Stimulated activated CD4-positive, alpha-beta T cell treated with anti-CD3 and anti-CD28 coated beads, Interleukin-4, amount 100 ng/mL, for 1 hour (primary cell): ENCODE data around the gene CHSY1.
"Not testable (repeated sequence)": the region's sequence is repeated elsewhere in the genome, so short reads cannot be mapped to it uniquely, and the experiment has no call there.

ENCODE experiments used
- DNase-seq: peaks from one replicate; pipeline ENCODE4 v3.0.0-alpha.2; 2020

The CHSY1 gene

DNA sequence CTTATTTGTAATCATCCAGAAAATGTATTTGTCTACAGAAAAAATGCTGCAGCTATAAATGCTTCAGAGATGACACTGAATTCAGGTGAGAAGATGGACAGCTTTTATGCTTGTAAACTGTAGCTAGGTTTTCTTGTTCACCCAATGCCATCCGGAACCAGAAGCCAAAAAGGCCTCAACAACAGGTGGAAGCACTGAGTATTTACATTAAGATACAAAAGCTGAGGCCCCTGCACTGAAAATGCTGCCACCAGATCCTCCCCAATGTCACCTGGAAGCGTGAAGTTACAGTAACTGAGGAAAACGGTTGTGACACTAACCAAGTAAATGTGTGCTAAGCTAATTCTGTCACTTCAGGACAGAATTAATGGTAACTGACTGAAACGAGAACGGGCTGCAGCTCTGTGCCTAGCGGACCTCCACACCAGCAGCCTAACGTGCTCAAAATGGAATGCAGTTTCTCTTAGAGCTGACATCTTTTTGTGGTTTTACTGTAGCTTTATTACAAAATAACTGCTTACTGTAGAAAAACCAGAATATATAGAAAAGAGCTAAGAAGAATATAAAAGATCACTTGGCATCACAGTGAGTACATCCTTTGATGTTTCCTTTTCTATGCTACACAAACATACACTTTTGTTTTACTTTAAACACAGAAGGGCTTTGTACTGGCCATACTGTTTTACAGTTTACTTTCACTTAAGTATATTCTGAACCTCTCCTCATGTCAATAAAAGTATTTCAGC lies 7.6 kb downstream of the CHSY1 start:
- DNase-seq: no peak

DNA sequence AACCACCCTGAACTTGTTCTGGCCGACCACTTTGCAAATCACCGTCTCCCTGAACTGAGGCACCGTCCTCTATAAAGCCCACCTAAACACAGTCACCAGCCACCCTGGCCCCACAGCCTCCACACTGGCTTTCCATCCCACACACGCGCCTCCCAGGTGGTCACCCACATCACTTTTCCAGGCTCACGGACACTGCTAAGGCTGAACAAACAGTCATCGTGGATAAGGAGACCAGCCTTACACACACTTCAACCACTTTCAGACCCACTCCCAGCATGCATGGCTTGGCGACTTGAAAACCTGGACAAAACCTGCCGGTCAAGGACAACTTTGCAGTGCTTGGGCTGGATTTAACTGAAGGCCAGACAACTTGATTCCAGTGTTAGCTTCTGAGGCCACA lies 8.4 kb downstream of the CHSY1 start:
- DNase-seq: no peak

DNA sequence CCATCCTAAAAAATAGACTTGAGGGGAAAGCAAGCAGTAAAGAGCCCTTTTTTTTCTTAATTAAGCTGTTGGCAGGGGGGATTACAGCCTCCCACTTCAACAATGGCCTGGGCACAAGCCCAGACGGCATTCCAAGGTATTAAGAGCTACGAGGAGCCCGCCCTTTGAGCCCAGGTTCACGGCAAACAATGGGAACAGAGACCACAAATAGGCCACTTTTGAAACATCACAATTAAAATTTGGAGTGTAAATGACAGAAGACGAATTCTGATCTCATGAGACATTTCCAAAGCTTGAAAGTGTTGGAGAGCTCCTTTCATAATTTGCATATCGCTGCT lies 8.9 kb downstream of the CHSY1 start:
- no peak for DNase-seq

DNA sequence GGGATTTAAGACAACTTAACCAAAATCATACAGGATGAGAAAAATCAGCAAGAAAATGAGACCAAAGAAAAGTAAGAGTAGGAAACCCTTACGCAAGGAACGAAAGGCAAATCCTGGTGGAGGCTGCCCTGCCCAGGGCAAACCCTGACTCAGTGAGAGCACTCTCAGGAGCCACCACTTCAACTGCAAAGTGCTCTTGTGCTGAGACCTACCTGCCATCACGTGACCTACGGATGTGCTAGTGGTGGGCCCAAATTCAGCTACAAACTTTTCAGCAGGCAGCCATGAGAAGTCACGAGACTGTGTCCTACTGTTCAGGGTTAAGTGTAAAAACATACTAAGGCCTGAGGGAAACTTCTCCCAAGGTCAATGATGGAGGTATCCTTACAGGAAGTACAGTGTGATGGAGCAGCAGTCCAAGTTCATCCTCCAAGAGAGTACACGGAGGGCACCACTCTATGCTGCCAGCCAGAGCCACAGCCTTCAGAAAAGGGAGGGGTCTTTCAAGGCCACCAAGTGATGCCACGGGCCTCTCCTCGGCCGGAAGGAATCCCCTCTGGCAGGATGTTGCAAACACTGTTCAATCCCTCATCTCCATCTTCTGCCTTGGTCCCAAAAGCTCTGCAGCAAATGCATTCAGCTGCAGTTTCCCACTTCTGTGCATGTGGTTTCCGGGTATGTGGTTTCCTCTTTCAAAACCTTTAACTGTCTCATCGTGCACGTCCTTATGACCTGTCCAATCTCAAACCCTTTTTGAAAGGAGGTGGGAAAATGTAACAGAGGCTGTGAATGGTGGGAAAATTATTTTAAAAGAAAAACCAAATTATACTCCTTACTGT lies 9.5 kb downstream of the CHSY1 start:
- no peak for DNase-seq

DNA sequence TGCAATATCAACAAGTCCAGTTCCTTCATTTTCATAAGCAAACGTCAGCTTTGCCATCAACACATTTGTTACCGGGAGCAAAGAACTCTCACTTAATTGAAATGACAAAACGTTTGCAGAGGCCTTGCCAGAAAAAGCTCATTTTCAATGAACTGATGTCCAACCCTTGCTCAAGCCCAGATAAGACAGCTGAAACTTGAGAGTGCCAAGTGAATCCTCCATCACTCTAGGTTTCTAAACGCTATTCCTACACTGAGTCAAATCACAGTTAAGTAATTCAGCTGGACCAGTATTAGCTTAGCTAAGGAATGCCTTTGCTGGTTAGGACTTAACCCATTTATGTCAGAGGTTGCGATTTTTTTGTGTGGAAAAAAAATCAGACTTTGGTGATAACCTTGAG lies 11.5 kb downstream of the CHSY1 start:
- DNase-seq: no peak

DNA sequence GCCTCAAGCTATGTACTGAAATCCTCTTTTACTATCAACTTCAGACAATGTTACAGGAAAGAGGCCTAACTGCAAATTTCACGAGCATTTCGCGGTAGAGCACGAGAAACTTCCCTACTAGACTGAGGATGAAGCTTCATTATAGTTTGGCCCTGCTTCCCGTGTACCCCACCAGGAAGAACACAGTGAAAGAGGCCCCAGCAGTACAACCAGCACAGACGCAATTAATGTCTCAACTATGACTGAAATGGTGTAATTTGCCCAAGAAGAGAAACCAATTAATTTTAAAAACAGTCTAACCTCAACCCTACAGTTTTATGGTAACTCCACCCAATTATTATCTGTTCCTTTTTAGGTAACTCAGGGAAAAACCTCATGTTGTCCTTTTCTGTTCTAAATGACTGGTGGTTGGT lies 12.1 kb downstream of the CHSY1 start:
- no peak for DNase-seq

DNA sequence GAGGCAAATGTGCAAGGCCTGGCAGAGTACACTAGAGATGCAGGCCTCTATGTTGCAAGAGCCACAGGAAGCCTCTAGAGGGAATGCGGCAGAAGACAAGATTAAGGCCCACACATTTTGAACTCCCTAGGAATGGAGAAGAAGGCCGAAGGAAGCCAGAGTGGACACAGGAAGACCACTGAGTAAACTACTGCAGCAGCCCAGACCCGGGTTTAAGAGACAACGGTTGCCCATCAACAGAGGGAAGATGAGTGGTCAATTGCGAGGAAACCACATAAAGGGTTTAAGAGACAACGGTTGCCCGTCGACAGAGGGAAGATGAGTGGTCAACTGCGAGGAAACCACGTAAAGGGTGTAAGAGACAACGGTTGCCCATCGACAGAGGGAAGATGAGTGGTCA lies 14.6 kb downstream of the CHSY1 start:
- DNase-seq: no peak

DNA sequence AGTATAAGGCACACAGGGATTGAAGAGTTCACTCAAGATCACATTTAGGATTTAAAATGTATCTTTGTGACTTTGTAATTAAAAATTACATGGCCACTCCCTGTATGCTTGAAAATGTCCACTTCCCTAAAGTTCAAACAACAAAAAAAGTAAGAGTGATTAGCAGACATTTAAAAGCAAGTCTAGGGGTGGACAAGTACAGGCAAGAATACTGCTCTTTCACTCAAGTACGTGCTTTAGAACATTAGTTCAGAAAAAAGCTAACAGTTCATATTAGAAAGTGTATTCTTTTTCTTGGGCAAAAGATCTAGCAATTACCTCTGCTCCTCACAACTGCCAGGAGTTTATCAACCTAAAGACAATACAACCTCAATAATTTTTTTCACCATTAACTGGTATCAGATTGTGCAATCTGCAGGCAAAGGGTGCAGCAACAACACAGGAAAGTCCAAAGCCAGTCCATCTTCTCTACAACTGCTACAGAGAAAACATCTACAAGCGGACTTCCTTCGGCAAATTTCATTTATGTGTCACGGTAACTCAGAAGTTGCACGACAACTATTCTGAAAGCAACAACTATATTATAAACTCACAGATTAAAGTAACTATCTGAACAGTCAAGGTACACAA lies 18.1 kb downstream of the CHSY1 start:
- DNase-seq: no peak

DNA sequence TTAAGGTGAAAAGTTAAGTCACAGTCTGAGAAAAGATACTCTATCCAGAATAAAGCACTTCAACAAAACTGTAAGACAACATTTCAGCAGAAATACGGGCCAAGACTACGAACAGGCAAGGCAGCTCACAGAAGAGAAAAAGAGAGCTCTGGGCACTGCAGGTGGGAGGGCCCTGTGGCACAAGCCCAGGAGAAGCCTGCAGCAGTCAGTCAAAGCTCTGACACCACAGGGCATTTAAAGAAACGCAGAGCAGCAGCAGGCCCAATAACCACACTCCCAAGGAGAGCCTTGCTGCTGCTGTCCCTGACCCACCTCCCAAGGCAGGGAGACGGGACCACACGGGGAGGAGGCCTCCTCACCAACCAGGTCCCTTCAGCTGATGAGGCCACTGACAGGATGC lies 19.2 kb downstream of the CHSY1 start:
- no peak for DNase-seq

DNA sequence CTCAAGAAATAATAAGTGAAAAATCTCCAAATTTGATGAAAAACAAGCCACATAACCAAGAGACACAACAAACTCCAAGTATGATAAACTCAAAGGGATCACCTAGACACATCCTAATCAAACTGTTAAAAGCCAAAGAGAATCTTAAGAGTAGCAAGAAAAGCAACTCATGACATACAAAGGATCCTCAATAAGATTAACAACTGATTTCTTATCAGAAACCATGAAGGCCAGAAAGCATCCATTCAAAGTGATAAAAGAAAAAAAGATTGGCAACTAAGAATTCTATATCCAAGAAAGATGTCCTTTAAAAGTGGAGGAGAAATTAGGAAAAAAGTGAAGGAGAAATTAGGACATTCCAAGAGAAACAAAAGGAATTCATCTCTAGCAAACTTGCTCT lies 23.5 kb downstream of the CHSY1 start:
- no peak for DNase-seq

DNA sequence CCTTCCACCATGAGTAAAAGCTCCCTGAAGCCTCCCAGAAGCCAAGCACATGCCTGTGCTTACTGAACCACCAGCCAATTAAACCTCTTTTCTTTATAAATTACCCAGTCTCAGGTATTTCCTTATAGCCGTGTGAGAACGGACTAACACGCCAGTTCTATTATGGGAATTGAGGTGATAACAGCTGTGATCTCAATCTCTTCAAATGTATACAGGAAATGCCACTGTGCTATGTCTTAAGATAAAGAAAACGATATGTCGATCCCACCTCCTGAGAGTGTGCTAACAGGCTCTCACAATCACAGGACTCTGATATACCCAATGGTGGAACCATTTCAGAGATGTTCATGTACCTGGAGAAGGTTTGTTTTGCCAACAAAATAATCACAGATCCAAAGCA lies 26.2 kb downstream of the CHSY1 start:
- DNase-seq: no peak

DNA sequence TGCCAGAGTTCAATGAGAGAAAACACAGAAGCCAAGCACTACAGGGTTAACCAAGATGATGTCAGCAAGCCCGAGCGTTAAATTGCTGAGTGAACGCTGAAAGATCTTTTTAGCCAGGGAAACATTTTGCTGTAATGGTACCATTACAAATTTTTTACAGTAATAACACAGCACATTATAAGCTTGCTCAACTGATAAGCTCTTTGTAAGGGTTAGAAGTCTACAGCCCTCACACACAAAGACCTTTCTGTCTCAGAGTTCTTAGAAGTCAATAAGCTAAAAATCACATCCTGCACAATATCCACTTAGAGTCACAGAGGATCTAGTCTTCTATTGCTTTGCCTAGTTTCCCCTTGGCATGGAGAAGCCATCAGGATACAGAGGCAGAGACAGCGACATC lies 29.9 kb downstream of the CHSY1 start:
- DNase-seq: no peak

DNA sequence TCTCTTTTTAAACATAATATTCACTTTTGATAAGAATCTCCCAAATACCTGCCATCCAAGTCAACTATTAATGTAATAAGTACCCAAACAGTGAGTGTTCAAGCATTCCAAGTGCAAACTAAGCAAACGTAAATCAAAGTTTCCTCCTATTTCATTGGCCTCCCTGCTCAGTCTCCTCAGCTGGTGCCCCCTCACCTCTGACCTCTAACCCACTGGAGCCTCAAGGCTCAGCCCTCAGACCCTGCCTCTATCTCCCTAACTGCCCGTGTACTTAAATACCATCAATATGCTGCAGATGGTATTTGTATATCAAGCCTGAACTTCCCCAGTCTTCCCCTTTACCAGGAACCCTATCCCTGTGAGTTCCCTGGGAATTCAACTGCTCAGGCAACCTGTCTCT lies 31.8 kb downstream of the CHSY1 start:
- no peak for DNase-seq

DNA sequence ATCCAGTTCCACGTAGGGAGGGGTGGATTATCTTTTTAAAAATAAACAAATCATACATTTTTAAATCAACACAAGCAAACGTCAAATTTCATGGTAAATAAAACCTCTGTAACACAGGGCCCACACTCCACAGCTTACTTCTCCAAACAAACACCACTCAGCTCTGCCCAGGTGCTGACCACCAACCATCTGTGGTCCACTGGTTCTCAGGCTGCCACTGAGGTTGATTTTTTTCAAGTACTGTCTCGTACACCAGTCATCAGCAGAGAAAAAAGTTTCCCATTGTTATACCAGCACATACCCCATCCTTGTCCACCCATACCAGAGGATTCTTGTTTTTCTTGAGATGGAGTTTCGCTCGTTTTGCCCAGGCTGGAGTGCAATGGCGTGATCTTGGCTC lies 32.4 kb downstream of the CHSY1 start:
- no peak for DNase-seq

DNA sequence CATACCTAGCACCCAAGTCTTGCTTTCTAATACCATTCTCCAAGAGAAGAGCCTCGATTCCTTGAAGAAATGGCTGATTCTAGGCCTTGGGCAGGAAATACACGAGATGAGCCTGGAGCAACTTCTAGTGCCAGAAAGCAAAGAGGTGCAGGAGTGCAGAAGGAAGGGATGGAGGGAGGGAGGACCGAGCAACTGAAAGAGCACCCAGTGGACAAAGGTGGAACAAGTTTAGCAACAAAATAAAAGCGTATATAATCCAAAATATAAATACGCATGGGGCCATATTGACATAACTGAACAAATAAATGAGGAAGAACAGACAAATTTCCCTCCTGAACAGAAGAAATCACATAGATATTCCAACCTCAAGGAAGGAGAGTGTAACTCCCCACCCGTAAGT lies 34.4 kb downstream of the CHSY1 start:
- DNase-seq: no peak

DNA sequence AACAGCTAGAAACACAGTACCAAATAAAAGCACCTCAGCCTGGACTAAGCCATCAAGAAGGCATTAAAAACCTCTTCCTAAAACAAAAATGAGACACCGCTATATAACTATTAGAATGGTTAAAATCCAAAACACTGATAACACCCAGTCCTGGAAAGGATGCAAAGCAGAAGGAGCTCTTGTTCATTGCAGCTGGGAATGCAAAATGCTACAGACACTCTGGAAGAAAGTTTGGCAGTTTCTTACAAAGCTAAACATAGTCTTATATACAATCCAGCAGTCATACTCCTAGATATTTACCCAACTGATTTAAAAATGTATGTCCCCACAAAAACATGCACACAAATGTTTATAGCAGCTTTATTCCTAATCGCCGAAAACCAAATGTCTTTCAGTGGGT lies 35.7 kb downstream of the CHSY1 start:
- no peak for DNase-seq

DNA sequence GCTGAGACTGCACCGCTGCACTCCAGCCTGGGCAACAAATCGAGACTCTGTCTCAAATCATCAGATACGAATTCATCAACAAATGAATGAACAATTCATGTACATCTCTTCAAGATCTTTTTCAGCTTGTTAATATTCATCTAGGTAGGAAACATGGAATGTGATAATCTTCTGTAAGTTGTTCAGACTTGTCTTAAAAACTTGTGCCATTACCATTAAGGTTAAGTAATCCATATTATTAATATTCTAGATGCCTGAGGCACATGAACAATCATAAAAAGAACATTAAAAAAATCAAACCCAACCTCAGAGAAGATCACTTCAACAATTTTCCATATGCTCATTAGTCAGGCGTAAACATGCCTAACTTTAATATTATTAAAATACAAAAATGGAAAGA lies 36.2 kb downstream of the CHSY1 start:
- DNase-seq: no peak

DNA sequence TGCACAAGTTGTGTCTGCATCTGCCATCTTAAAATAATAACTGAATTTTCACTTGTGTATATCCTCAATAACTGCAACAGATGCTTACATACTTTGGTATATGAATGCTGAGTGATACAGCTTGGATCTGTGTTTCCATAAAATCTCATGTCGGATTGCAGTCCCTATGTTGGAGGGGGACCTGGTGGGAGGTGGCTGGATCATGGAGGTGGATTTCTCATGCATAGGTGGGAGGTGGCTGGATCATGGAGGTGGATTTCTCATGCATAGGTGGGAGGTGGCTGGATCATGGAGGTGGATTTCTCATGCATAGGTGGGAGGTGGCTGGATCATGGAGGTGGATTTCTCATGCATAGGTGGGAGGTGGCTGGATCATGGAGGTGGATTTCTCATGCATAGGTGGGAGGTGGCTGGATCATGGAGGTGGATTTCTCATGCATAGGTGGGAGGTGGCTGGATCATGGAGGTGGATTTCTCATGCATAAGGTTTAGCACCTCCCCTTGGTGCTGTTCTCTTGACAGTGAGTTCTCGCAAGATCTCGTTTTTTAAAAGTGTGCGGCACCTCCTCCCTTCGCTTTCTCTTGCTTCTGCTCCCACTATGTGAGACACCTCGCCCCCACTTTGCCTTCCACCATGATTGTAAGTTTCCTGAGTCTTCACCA lies 37.3 kb downstream of the CHSY1 start:
- not testable (repeated sequence) for DNase-seq

DNA sequence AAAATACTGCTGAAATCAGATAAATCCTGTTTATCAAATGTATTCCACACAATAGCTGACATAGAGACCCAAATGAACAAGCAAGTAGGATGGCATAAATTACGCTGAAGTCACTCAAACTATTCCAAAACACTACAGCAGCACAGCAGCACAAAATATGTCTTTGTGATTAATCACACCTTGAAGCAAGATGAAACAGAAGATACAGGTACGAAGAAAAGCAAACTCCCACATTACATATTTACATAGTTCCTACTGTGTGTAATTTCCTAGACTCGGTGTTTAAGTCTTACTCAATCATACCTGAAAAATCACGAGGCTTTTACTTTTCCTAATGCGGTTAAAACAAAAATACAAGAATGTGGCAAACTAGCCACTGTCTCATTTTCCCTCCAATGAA lies 38.3 kb downstream of the CHSY1 start:
- no peak for DNase-seq

DNA sequence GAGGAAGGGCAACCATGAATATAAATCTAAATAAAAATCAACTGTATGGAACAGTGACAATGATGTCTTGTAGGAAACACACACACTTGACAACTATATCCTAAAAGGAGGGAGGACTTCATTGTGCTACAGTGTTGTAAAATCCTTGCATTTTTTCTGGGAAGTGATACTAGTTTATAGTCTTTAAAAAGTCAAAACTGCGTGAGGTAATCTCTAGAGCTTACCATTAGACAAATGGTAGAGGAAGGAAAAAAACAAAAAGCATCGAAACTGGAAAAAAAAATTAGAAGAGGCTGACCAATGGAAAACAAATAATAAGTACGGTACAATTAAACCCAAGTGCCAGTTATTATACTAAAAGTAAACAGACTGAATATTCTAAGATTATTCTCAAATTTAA lies 38.7 kb downstream of the CHSY1 start:
- no peak for DNase-seq

DNA sequence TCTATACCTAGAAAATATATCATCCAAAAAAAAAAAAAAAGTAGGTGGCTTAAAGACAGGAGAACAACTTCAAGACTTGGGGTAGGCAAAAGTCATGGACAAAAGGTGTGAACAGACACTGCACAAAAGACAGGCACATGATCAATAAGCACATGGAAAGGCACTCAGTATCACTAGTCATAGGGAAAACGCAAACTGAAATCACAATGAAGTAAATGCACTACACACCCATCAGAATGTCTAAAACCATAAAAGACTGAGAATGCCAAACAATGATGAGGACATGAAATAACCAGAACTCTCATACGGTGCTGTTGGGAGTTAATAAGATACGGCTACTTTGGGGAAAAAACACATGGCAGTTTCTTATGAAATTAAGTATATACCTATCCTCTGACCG lies 40.0 kb downstream of the CHSY1 start:
- no peak for DNase-seq

DNA sequence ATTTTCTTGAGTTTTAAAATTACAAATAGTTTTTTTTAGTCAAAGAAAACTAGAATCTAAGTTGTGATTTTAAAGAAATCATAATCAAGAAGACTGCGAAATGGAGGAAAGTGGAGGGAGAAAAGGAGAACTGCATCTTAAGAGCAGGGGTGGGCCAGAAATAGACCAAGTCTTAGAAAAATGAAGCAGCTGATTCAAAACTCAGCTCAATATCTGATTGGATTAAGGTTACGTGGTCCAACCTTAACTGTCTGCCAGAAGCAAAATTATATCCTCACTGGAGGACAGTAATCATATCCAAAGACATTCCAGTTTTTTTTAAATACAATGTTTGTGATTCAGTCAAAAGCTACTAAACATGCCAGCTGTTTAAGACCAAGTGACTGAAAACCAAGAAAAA lies 41.4 kb downstream of the CHSY1 start:
- DNase-seq: no peak

DNA sequence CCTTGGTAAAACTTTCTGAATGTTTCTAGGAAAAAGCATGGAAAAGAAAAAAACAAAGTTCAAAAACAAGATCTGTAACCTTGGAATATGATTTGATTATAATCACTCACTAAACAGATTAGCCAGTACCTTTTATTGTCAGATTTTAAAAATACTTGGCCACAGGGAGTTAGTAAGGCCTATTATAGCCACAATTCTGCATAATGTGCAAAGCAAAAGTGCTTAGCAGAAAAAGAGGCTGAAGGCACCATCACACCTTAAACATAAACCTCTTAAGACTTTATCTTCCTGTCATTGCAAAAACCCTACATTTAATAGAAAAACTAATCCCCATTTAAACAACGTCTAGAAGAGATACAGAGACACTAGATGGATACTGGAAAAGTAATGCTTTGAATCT lies 41.8 kb downstream of the CHSY1 start:
- no peak for DNase-seq
